Progenitor cell of endocrine pancreas (in vitro differentiated cells): Measurements from ENCODE around the gene TNN. TPM values are rescaled to one million over a fixed set of nuclear protein-coding genes. Genes with fewer than 3 reads are reported as not detected.
"Not testable (repeated sequence)": the region's sequence is repeated elsewhere in the genome, so short reads cannot be mapped to it uniquely, and the experiment has no call there.

Source experiments
- DNase-seq: peaks from one replicate; pipeline ENCODE4 v3.0.0; 2021; ENCODE audit warnings: low spot score; ENCODE audit not compliant: unreplicated experiment
- H3K27ac Mint-ChIP-seq: 2 replicates; pipeline ENCODE4 v1.8.0; 2021; ENCODE audit warnings: mild to moderate bottlenecking, moderate library complexity, mixed read lengths
- H3K27me3 Mint-ChIP-seq: 2 replicates; pipeline ENCODE4 v1.8.0; 2021; ENCODE audit warnings: mixed read lengths
- H3K36me3 Mint-ChIP-seq: 2 replicates; pipeline ENCODE4 v1.8.0; 2022; ENCODE audit warnings: mixed read lengths; ENCODE audit not compliant: insufficient read depth
- H3K4me1 Mint-ChIP-seq: 2 replicates; pipeline ENCODE4 v1.8.0; 2021; ENCODE audit warnings: low read depth, mixed read lengths
- H3K4me3 Mint-ChIP-seq: 2 replicates; pipeline ENCODE4 v1.8.0; 2021; ENCODE audit warnings: low read depth, mild to moderate bottlenecking, moderate library complexity, mixed read lengths
- H3K9me3 Mint-ChIP-seq: 2 replicates; pipeline ENCODE4 v1.8.0; 2021; ENCODE audit warnings: low read depth, mixed read lengths
- total RNA-seq: library from RNA; stranded (reverse); gene quantifications from 2 replicates; pipeline ENCODE4 v1.2.1, GENCODE V29; 2021
- TF ChIP-seq, protein P1 (sequence below): fragments of 200-600 bp; sonication (generic); IDR thresholded peaks from one replicate; pipeline ENCODE4 v1.5.0; 2021; ENCODE audit warnings: antibody characterized with exemption, mild to moderate bottlenecking; ENCODE audit not compliant: unreplicated experiment

Gene TNN
- total RNA-seq, 1 donor from 2014 or later: 0.48 TPM

DNA sequence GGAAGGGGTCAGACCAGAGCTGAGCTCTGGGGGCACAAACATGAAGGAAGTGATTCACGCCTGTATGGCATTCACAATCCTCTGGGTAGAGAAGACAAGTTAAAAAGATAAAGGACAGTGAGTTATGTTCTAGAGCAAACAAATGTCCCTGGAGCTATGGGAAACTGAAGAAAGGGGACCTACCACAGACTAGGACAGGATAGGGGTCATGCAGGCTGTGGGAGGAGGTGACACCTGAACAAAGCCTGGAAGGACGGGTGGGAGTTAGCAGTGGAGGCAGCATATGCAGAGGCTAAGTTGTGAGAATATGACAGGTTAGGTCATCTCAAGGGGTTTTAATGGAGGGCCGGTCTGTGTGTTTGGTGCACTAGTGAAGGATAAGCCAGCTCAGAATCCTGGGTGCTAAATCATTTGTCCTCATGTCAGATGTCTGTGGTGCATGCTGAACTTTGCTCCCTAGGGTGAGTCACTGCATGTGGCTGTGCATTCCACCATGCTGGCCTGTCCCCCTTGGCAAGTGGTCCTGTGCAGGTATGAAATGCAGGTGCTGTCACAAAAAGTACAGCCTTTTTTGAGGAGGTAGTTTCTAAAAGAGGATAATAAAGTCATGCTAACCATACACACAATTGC, 28.5 kb downstream of the TNN start:
- Mint-ChIP-seq H3K9me3 (no peaks in the 10 kb centered on the region), H3K4me3 (no peak overlapping the region), H3K27ac (peak overlapping the region; percentile 22), H3K27me3 (no peaks in the 10 kb centered on the region), H3K36me3 (no peaks in the 10 kb centered on the region), H3K4me1 (peaks cover 6% of the 10 kb centered on the region)
- no peak for DNase-seq
- TF ChIP-seq, protein P1, sequence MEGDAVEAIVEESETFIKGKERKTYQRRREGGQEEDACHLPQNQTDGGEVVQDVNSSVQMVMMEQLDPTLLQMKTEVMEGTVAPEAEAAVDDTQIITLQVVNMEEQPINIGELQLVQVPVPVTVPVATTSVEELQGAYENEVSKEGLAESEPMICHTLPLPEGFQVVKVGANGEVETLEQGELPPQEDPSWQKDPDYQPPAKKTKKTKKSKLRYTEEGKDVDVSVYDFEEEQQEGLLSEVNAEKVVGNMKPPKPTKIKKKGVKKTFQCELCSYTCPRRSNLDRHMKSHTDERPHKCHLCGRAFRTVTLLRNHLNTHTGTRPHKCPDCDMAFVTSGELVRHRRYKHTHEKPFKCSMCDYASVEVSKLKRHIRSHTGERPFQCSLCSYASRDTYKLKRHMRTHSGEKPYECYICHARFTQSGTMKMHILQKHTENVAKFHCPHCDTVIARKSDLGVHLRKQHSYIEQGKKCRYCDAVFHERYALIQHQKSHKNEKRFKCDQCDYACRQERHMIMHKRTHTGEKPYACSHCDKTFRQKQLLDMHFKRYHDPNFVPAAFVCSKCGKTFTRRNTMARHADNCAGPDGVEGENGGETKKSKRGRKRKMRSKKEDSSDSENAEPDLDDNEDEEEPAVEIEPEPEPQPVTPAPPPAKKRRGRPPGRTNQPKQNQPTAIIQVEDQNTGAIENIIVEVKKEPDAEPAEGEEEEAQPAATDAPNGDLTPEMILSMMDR: no peak

DNA sequence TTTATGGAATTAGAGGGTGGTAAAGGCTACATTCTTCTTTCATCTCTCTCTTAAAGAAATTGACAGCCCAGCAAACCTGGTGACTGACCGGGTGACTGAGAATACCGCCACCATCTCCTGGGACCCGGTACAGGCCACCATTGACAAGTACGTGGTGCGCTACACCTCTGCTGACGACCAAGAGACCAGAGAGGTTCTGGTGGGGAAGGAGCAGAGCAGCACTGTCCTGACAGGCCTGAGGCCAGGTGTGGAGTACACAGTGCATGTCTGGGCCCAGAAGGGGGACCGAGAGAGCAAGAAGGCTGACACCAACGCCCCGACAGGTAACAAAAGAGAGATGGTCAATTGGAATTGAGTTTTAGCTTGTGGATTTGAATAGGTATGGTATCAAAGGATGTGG, 29.7 kb downstream of the TNN start:
- TF ChIP-seq, protein P1: no peak
- peaks cover 6% of the 10 kb centered on the region for H3K4me1 Mint-ChIP-seq
- no peak for DNase-seq
- no peak overlapping the region for H3K4me3 Mint-ChIP-seq
- H3K36me3 Mint-ChIP-seq: no peaks in the 10 kb centered on the region
- H3K27me3 Mint-ChIP-seq: no peaks in the 10 kb centered on the region
- no peaks in the 10 kb centered on the region for H3K9me3 Mint-ChIP-seq
- H3K27ac Mint-ChIP-seq: no peak overlapping the region

DNA sequence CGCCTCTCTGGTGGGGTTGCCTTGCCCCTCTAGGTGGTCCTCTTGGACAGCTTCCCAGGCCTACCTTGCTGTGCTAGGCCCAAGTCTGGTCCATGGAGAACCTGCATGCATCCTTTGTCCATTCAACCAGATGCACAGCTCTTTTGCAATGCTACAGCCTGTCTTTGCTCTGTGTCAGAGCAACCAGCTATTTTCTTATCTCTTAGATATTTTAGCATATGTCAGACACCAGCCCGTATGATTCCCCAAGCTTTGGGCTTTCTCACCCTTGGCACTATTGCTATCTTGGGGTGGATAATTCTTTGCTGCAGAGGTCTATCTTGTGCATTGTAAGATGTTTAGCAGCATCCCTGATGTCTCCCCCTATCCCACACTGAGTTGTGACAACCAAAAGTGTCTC, 32.3 kb downstream of the TNN start:
- H3K27me3 Mint-ChIP-seq: no peaks in the 10 kb centered on the region
- no peaks in the 10 kb centered on the region for H3K9me3 Mint-ChIP-seq
- TF ChIP-seq, protein P1: no peak
- peaks cover 6% of the 10 kb centered on the region for H3K4me1 Mint-ChIP-seq
- DNase-seq: no peak
- H3K36me3 Mint-ChIP-seq: no peaks in the 10 kb centered on the region
- no peak overlapping the region for H3K4me3 Mint-ChIP-seq
- no peak overlapping the region for H3K27ac Mint-ChIP-seq

DNA sequence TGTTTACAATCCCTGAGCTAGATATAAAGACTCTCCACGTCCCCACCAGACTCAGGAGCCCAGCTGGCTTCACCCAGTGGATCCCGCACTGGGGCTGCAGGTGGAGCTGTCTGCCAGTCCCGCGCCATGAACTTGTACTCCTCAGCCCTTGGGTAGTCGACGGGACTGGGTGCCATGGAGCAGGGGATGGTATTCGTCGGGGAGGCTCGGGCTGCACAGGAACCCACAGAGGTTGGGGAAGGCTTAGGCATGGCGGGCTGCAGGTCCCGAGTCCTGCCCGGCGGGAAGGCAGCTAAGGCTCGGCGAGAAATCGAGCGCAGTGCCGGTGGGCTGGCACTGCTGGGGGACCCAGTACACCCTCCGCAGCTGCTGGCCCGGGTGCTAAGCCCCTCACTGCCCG, 34.5 kb downstream of the TNN start:
- not testable (repeated sequence) for H3K36me3 Mint-ChIP-seq, H3K4me3 Mint-ChIP-seq, H3K9me3 Mint-ChIP-seq

DNA sequence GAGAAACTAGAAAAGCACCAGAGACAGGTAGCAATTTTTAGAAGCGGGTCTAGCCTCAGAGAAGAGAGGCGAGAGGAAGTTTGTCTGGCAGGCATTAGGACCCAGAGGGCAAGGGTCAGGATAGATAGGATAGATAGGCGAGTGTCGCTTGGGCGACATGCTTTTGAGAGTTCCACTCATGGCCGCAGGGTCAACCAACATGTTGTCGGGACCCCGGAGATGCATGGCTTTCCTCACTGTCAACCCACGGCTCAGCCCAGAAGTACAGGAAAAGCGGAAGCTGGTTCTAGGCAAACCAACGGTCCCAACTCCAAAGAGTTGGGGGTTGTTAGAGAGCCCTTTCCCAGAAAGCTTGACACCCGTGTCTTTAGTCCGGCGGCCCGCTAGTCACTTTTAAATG, 38.9 kb downstream of the TNN start:
- DNase-seq, H3K4me3 Mint-ChIP-seq, H3K27ac Mint-ChIP-seq, H3K36me3 Mint-ChIP-seq, H3K27me3 Mint-ChIP-seq, H3K9me3 Mint-ChIP-seq, H3K4me1 Mint-ChIP-seq: not testable (repeated sequence)

More for the DNA sequence above, 34.5 kb downstream of the TNN start:
- DNase-seq, H3K27ac Mint-ChIP-seq, H3K4me1 Mint-ChIP-seq, H3K27me3 Mint-ChIP-seq: not testable (repeated sequence)

DNA sequence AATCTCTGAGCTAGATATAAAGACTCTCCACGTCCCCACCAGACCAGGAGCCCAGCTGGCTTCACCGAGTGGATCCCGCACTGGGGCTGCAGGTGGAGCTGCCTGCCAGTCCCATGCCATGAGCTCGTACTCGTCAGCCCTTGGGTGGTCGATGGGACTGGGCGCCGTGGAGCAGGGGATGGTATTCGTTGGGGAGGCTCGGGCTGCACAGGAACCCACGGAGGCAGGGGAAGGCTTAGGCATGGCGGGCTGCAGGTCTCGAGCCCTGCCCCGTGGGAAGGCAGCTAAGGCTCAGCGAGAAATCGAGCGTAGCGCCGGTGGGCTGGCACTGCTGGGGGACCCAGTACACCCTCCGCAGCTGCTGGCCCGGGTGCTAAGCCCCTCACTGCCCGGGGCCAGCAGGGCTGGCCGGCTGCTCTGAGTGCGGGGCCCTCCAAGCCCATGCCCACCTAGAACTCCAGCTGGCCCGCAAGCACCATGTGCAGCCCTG, 40.7 kb downstream of the TNN start:
- H3K4me1 Mint-ChIP-seq: not testable (repeated sequence)

DNA sequence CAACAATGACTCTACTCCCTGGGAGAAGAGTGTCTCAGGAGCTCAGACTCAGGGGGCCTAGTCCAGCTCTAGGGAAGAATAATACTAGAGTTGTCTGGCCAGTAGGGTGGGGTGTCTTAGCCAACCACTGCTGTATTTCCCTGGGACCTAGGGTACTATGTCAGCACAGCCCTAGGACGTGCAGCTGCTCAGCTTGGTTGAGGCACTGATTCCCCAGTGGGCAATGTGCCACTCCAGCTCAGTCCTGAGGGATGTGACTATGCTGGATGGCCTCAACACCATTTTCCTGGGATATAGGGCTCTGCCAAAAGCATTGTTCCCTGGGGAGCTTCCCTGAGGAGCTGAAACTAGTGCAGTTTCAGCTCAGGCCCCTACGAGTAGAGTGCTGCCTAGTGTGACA, 47.4 kb downstream of the TNN start:
- DNase-seq: no peak
- Mint-ChIP-seq H3K4me3 (no peak overlapping the region), H3K27me3 (no peaks in the 10 kb centered on the region), H3K36me3 (peaks cover 1% of the 10 kb centered on the region), H3K27ac (no peak overlapping the region), H3K9me3 (peaks cover 14% of the 10 kb centered on the region), H3K4me1 (peaks cover 8% of the 10 kb centered on the region)
- TF ChIP-seq, protein P1: no peak

More for the DNA sequence above, 40.7 kb downstream of the TNN start:
- H3K36me3 Mint-ChIP-seq, H3K27me3 Mint-ChIP-seq, H3K4me3 Mint-ChIP-seq, DNase-seq, H3K27ac Mint-ChIP-seq: not testable (repeated sequence)
- peaks cover 12% of the 10 kb centered on the region for H3K9me3 Mint-ChIP-seq
